Measurements from ENCODE around the gene GPR25.

Gene GPR25

GRCh38 chr1:200916681-200917080 lies 43.9 kb downstream of the GPR25 start:
- H3K9me2 ChIP-seq (replicated peaks; ENCODE audit: control insufficient read depth, low read length), result no peaks in the 10 kb centered on the region
- TF ChIP-seq CTCF (IDR thresholded peaks at IDR 0.05; ENCODE audit: low read depth, low read length, poor library complexity, severe bottlenecking) (no peak), EZH2phosphoT487 (IDR thresholded peaks at IDR 0.05; ENCODE audit: borderline replicate concordance, low read length) (no peak)
- H3K4me3 ChIP-seq (ENCODE audit: low read length), result no peak overlapping the region
- no peaks in the 10 kb centered on the region for H3F3A ChIP-seq (ENCODE audit: control insufficient read depth, insufficient read depth)
- H4K20me1 ChIP-seq (ENCODE audit: control insufficient read depth, insufficient read depth, low read depth, low read length), result no peaks in the 10 kb centered on the region
- H3K27ac ChIP-seq (ENCODE audit: low read depth, low read length), result no peak overlapping the region
- no peaks in the 10 kb centered on the region for H3K36me3 ChIP-seq (ENCODE audit: control insufficient read depth, low read length)
- H3K9me3 ChIP-seq (ENCODE audit: control insufficient read depth, insufficient read depth, low read length), result no peaks in the 10 kb centered on the region
- no peak overlapping the region for H3K4me2 ChIP-seq (ENCODE audit: low read length)
- no peaks in the 10 kb centered on the region for H3K27me3 ChIP-seq (ENCODE audit: control insufficient read depth, low read length)
- H3K4me1 ChIP-seq (ENCODE audit: control insufficient read depth, low read length), result no peaks in the 10 kb centered on the region
- H3K79me2 ChIP-seq (ENCODE audit: control insufficient read depth, low read length), result no peaks in the 10 kb centered on the region

GRCh38 chr1:200917291-200917817 lies 44.6 kb downstream of the GPR25 start:
- Histone ChIP-seq H3K9me2 (replicated peaks; ENCODE audit: control insufficient read depth, low read length) (no peaks in the 10 kb centered on the region), H3K4me1 (ENCODE audit: control insufficient read depth, low read length) (no peaks in the 10 kb centered on the region), H3K79me2 (ENCODE audit: control insufficient read depth, low read length) (no peaks in the 10 kb centered on the region), H3K36me3 (ENCODE audit: control insufficient read depth, low read length) (no peaks in the 10 kb centered on the region), H3K4me2 (ENCODE audit: low read length) (no peak overlapping the region), H3F3A (ENCODE audit: control insufficient read depth, insufficient read depth) (no peaks in the 10 kb centered on the region), H3K4me3 (ENCODE audit: low read length) (no peak overlapping the region), H3K9me3 (ENCODE audit: control insufficient read depth, insufficient read depth, low read length) (no peaks in the 10 kb centered on the region), H3K27me3 (ENCODE audit: control insufficient read depth, low read length) (no peaks in the 10 kb centered on the region), H3K27ac (ENCODE audit: low read depth, low read length) (no peak overlapping the region), H4K20me1 (ENCODE audit: control insufficient read depth, insufficient read depth, low read depth, low read length) (no peaks in the 10 kb centered on the region)
- TF ChIP-seq CTCF (IDR thresholded peaks at IDR 0.05; ENCODE audit: low read depth, low read length, poor library complexity, severe bottlenecking) (no peak), EZH2phosphoT487 (IDR thresholded peaks at IDR 0.05; ENCODE audit: borderline replicate concordance, low read length) (no peak)

- peaks cover 5% of the 10 kb centered on the region; the same call in 1 of the 2 replicates for H3K27me3 ChIP-seq (ENCODE audit: control insufficient read depth, low read length)
- no peaks in the 10 kb centered on the region for H3K4me1 ChIP-seq (ENCODE audit: control insufficient read depth, low read length)
- H3K4me2 ChIP-seq (ENCODE audit: low read length), result no peak overlapping the region
- H3K27ac ChIP-seq (ENCODE audit: low read depth, low read length), result no peak overlapping the region
- no peaks in the 10 kb centered on the region for H3K36me3 ChIP-seq (ENCODE audit: control insufficient read depth, low read length)
- TF ChIP-seq CTCF (IDR thresholded peaks at IDR 0.05; ENCODE audit: low read depth, low read length, poor library complexity, severe bottlenecking) (no peak), EZH2phosphoT487 (IDR thresholded peaks at IDR 0.05; ENCODE audit: borderline replicate concordance, low read length) (no peak)
- no peaks in the 10 kb centered on the region for H3K9me3 ChIP-seq (ENCODE audit: control insufficient read depth, insufficient read depth, low read length)
- no peaks in the 10 kb centered on the region for H3K79me2 ChIP-seq (ENCODE audit: control insufficient read depth, low read length)
- no peaks in the 10 kb centered on the region for H4K20me1 ChIP-seq (ENCODE audit: control insufficient read depth, insufficient read depth, low read depth, low read length)
- no peak overlapping the region for H3K4me3 ChIP-seq (ENCODE audit: low read length)
- H3K9me2 ChIP-seq (replicated peaks; ENCODE audit: control insufficient read depth, low read length), result no peaks in the 10 kb centered on the region
- no peaks in the 10 kb centered on the region for H3F3A ChIP-seq (ENCODE audit: control insufficient read depth, insufficient read depth)
These were observed 45.2 kb downstream of the GPR25 start for GRCh38 chr1:200918006-200918405.

Measured in DOHH2 (cell line).